ENCODE data around the gene YAP1.

GRCh38 chr11:102148059-102148458, 37.8 kb downstream of the YAP1 start:
- TF ChIP-seq CTCF (IDR thresholded peaks at IDR 0.05; ENCODE audit: insufficient read depth, low read length, poor library complexity, severe bottlenecking) = no peak
- TF ChIP-seq EZH2phosphoT487 (conservative IDR thresholded peaks at IDR 0.05; ENCODE audit: low read length) = no peak
